ENCODE results near the gene PPP1R10. TPM values are rescaled to one million over a fixed set of nuclear protein-coding genes. Genes with fewer than 3 reads are reported as not detected.

Gene PPP1R10
- total and polyA plus RNA-seq, 2 of the 13 experiments (the other 11 are each of a cell fraction or from before 2014, with no cell fraction given) = 26.3 to 38.4 TPM

GRCh38 chr6:30617565-30618269 lies 674 bp upstream of the PPP1R10 start, which contains the start of gene MRPS18B (continued):
- TF ChIP-seq PLRG1 (conservative IDR thresholded peaks at IDR 0.05) (no peak), PAF1 (CRISPR knock-in tag; IDR thresholded peaks at IDR 0.05) (no peak), ZBTB34 (CRISPR knock-in tag; IDR thresholded peaks at IDR 0.05) (no peak), ZBTB8A (CRISPR knock-in tag; IDR thresholded peaks at IDR 0.05; ENCODE audit: borderline replicate concordance, low read depth) (no peak), ATM (IDR thresholded peaks at IDR 0.05; ENCODE audit: borderline replicate concordance) (no peak), ZNF776 (CRISPR knock-in tag; IDR thresholded peaks at IDR 0.05) (no peak; the same call in 1 of the 2 replicates), RBAK (CRISPR knock-in tag; IDR thresholded peaks at IDR 0.05) (0 out of 2 replicates have a peak, but pooled peaks have one; percentile 33), GMEB1 (CRISPR knock-in tag; IDR thresholded peaks at IDR 0.05; ENCODE audit: borderline replicate concordance) (peak; percentile 96), GLMP (CRISPR knock-in tag; IDR thresholded peaks at IDR 0.05; ENCODE audit: borderline replicate concordance) (no peak), ZNF616 (CRISPR knock-in tag; IDR thresholded peaks at IDR 0.05; ENCODE audit: low read depth) (0 out of 2 replicates have a peak, but pooled peaks have one; percentile 60), ZNF354B (CRISPR knock-in tag; IDR thresholded peaks at IDR 0.05) (no peak), ZNF790 (CRISPR knock-in tag; IDR thresholded peaks at IDR 0.05; ENCODE audit: borderline replicate concordance) (no peak), ZNF337 (CRISPR knock-in tag; IDR thresholded peaks at IDR 0.05; ENCODE audit: borderline replicate concordance, low read depth) (peak; percentile 11; the same call in 1 of the 2 replicates), ZNF143 (CRISPR knock-in tag; IDR thresholded peaks at IDR 0.05) (no peak), ATRX (CRISPR knock-in tag; IDR thresholded peaks at IDR 0.05; ENCODE audit: borderline replicate concordance) (no peak), PCBP2 (optimal IDR thresholded peaks at IDR 0.05; ENCODE audit: low read depth, low read length, poor library complexity, severe bottlenecking) (no peak), MEF2D (CRISPR knock-in tag; IDR thresholded peaks at IDR 0.05) (no peak; the same call in none of the 2 replicates), THAP7 (CRISPR knock-in tag; IDR thresholded peaks at IDR 0.05) (peak; percentile 93; the same call in 1 of the 2 replicates), PHF5A (CRISPR knock-in tag; IDR thresholded peaks at IDR 0.05; ENCODE audit: low read depth, unreplicated experiment) (no peak), ETV6 (CRISPR knock-in tag; conservative IDR thresholded peaks at IDR 0.05) (no peak; the same call in 1 of the 2 replicates), JUND (CRISPR knock-in tag; IDR thresholded peaks at IDR 0.05) (peak; percentile 81; the same call in 1 of the 2 replicates), FUBP1 (CRISPR knock-in tag; IDR thresholded peaks at IDR 0.05; ENCODE audit: borderline replicate concordance) (no peak; the same call in 1 of the 2 replicates), SETDB1 (CRISPR knock-in tag; IDR thresholded peaks at IDR 0.05; ENCODE audit: borderline replicate concordance) (no peak)
